GM23338 (cell line): ENCODE data around the gene ZNF283.
"Not testable (repeated sequence)": the region's sequence is repeated elsewhere in the genome, so short reads cannot be mapped to it uniquely, and the experiment has no call there.

Experiments used
- CREB1 ChIP-seq: fragments of 250-450 bp; sonication (Bioruptor Pico); IDR thresholded peaks from 2 replicates; pipeline ENCODE4 v1.5.0; 2020; ENCODE audit warnings: low read depth, mild to moderate bottlenecking, moderate library complexity
- EZH2 ChIP-seq: fragments of 200-600 bp; sonication (generic); IDR thresholded peaks from one replicate; pipeline ENCODE4 v1.8.0; 2017; ENCODE audit warnings: antibody characterized with exemption, mild to moderate bottlenecking, low read depth; ENCODE audit not compliant: unreplicated experiment
- EZH2phosphoT487 ChIP-seq: fragments of 200-600 bp; sonication (generic); IDR thresholded peaks from one replicate; pipeline ENCODE4 v1.8.1; 2018; ENCODE audit warnings: antibody characterized with exemption; ENCODE audit not compliant: unreplicated experiment
- JUNB ChIP-seq: IDR thresholded peaks from one replicate; pipeline ENCODE4 v1.6.1; 2016; ENCODE audit warnings: antibody characterized with exemption; ENCODE audit not compliant: unreplicated experiment
- NANOG ChIP-seq: IDR thresholded peaks from 2 replicates; pipeline ENCODE4 v1.6.1; 2016; ENCODE audit warnings: antibody characterized with exemption, borderline replicate concordance
- POLR2AphosphoS5 ChIP-seq: IDR thresholded peaks from 2 replicates; pipeline ENCODE4 v1.6.1; 2016; ENCODE audit warnings: antibody characterized with exemption, low read depth
- STAT1 ChIP-seq: IDR thresholded peaks from one replicate; pipeline ENCODE4 v1.6.1; 2016; ENCODE audit warnings: antibody characterized with exemption; ENCODE audit not compliant: unreplicated experiment
- ZNF114 ChIP-seq: fragments of 250-450 bp; sonication (Bioruptor Pico); IDR thresholded peaks from 2 replicates; pipeline ENCODE4 v1.5.0; 2020; ENCODE audit warnings: mild to moderate bottlenecking, moderate library complexity
- TF ChIP-seq, protein P1 (sequence below), 2 experiments: fragments of 200-600 bp in 1 of 2; sonication (generic) in 1 of 2; conservative IDR thresholded peaks; 2 replicates each; pipeline versions ENCODE4 v1.5.1 to v1.6.1; 2016 to 2017; ENCODE audit warnings: antibody characterized with exemption in 2 of 2, low read depth in 2 of 2, mild to moderate bottlenecking in 2 of 2, moderate library complexity in 1 of 2
- TF ChIP-seq, protein P2 (sequence below): IDR thresholded peaks from one replicate; pipeline ENCODE4 v1.6.1; 2018; ENCODE audit warnings: antibody characterized with exemption; ENCODE audit not compliant: unreplicated experiment
- TF ChIP-seq, protein P3 (sequence below): fragments of 250-450 bp; sonication (Bioruptor Pico); IDR thresholded peaks from 2 replicates; pipeline ENCODE4 v1.5.0; 2020; ENCODE audit warnings: mild to moderate bottlenecking, moderate library complexity

DNA sequence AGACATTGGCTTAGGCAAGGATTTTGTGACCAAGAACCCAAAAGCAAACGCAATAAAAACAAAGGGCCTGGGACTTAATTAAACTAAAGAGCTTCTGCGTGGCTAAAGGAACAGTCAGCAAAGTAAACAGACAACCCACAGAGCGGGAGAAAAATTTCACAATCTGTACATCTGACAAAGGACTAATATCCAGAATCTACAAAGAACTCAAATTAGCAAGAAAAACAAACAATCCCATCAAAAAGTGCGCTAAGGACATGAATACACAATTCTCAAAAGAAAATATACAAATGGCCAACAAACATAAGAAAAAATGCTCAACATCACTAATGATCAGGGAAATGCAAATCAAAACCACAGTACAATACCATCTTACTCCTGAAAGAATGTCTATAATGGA, 2.5 kb upstream of the ZNF283 start:
- TF ChIP-seq, protein P1, sequence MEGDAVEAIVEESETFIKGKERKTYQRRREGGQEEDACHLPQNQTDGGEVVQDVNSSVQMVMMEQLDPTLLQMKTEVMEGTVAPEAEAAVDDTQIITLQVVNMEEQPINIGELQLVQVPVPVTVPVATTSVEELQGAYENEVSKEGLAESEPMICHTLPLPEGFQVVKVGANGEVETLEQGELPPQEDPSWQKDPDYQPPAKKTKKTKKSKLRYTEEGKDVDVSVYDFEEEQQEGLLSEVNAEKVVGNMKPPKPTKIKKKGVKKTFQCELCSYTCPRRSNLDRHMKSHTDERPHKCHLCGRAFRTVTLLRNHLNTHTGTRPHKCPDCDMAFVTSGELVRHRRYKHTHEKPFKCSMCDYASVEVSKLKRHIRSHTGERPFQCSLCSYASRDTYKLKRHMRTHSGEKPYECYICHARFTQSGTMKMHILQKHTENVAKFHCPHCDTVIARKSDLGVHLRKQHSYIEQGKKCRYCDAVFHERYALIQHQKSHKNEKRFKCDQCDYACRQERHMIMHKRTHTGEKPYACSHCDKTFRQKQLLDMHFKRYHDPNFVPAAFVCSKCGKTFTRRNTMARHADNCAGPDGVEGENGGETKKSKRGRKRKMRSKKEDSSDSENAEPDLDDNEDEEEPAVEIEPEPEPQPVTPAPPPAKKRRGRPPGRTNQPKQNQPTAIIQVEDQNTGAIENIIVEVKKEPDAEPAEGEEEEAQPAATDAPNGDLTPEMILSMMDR (conservative IDR thresholded peaks at IDR 0.05; ENCODE audit: low read depth in 2 of 2): not testable (repeated sequence)
- not testable (repeated sequence) for TF ChIP-seq EZH2; EZH2phosphoT487; ZNF114 (CRISPR knock-in tag); CREB1 (CRISPR knock-in tag); POLR2AphosphoS5; STAT1; JUNB; NANOG
- TF ChIP-seq, protein P2, sequence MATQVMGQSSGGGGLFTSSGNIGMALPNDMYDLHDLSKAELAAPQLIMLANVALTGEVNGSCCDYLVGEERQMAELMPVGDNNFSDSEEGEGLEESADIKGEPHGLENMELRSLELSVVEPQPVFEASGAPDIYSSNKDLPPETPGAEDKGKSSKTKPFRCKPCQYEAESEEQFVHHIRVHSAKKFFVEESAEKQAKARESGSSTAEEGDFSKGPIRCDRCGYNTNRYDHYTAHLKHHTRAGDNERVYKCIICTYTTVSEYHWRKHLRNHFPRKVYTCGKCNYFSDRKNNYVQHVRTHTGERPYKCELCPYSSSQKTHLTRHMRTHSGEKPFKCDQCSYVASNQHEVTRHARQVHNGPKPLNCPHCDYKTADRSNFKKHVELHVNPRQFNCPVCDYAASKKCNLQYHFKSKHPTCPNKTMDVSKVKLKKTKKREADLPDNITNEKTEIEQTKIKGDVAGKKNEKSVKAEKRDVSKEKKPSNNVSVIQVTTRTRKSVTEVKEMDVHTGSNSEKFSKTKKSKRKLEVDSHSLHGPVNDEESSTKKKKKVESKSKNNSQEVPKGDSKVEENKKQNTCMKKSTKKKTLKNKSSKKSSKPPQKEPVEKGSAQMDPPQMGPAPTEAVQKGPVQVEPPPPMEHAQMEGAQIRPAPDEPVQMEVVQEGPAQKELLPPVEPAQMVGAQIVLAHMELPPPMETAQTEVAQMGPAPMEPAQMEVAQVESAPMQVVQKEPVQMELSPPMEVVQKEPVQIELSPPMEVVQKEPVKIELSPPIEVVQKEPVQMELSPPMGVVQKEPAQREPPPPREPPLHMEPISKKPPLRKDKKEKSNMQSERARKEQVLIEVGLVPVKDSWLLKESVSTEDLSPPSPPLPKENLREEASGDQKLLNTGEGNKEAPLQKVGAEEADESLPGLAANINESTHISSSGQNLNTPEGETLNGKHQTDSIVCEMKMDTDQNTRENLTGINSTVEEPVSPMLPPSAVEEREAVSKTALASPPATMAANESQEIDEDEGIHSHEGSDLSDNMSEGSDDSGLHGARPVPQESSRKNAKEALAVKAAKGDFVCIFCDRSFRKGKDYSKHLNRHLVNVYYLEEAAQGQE: not testable (repeated sequence)
- TF ChIP-seq, protein P3, sequence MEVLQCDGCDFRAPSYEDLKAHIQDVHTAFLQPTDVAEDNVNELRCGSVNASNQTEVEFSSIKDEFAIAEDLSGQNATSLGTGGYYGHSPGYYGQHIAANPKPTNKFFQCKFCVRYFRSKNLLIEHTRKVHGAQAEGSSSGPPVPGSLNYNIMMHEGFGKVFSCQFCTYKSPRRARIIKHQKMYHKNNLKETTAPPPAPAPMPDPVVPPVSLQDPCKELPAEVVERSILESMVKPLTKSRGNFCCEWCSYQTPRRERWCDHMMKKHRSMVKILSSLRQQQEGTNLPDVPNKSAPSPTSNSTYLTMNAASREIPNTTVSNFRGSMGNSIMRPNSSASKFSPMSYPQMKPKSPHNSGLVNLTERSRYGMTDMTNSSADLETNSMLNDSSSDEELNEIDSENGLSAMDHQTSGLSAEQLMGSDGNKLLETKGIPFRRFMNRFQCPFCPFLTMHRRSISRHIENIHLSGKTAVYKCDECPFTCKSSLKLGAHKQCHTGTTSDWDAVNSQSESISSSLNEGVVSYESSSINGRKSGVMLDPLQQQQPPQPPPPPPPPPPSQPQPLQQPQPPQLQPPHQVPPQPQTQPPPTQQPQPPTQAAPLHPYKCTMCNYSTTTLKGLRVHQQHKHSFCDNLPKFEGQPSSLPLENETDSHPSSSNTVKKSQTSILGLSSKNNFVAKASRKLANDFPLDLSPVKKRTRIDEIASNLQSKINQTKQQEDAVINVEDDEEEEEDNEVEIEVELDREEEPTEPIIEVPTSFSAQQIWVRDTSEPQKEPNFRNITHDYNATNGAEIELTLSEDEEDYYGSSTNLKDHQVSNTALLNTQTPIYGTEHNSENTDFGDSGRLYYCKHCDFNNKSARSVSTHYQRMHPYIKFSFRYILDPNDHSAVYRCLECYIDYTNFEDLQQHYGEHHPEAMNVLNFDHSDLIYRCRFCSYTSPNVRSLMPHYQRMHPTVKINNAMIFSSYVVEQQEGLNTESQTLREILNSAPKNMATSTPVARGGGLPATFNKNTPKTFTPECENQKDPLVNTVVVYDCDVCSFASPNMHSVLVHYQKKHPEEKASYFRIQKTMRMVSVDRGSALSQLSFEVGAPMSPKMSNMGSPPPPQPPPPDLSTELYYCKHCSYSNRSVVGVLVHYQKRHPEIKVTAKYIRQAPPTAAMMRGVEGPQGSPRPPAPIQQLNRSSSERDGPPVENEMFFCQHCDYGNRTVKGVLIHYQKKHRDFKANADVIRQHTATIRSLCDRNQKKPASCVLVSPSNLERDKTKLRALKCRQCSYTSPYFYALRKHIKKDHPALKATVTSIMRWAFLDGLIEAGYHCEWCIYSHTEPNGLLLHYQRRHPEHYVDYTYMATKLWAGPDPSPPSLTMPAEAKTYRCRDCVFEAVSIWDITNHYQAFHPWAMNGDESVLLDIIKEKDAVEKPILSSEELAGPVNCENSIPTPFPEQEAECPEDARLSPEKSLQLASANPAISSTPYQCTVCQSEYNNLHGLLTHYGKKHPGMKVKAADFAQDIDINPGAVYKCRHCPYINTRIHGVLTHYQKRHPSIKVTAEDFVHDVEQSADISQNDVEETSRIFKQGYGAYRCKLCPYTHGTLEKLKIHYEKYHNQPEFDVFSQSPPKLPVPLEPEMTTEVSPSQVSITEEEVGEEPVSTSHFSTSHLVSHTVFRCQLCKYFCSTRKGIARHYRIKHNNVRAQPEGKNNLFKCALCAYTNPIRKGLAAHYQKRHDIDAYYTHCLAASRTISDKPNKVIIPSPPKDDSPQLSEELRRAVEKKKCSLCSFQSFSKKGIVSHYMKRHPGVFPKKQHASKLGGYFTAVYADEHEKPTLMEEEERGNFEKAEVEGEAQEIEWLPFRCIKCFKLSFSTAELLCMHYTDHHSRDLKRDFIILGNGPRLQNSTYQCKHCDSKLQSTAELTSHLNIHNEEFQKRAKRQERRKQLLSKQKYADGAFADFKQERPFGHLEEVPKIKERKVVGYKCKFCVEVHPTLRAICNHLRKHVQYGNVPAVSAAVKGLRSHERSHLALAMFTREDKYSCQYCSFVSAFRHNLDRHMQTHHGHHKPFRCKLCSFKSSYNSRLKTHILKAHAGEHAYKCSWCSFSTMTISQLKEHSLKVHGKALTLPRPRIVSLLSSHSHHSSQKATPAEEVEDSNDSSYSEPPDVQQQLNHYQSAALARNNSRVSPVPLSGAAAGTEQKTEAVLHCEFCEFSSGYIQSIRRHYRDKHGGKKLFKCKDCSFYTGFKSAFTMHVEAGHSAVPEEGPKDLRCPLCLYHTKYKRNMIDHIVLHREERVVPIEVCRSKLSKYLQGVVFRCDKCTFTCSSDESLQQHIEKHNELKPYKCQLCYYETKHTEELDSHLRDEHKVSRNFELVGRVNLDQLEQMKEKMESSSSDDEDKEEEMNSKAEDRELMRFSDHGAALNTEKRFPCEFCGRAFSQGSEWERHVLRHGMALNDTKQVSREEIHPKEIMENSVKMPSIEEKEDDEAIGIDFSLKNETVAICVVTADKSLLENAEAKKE: not testable (repeated sequence)
